HG03060 (cell line): ENCODE measurements around the gene RUFY2.
"Not testable (repeated sequence)": the region's sequence is repeated elsewhere in the genome, so short reads cannot be mapped to it uniquely, and the experiment has no call there.

Source experiments
- ATAC-seq: cut with Tn5 transposase; IDR thresholded peaks from one replicate; pipeline ENCODE4 v1.9.1; 2021; ENCODE audit warnings: low read depth, moderate number of reproducible peaks; ENCODE audit not compliant: unreplicated experiment

Gene RUFY2

GRCh38 chr10:68327889-68328786 lies 78.9 kb downstream of the RUFY2 start:
- ATAC-seq = no peak

GRCh38 chr10:68324396-68324795 lies 82.7 kb downstream of the RUFY2 start:
- ATAC-seq = not testable (repeated sequence)

GRCh38 chr10:68318331-68319059 lies 88.6 kb downstream of the RUFY2 start:
- ATAC-seq = no peak

- no peak for ATAC-seq
These were observed 91.5 kb downstream of the RUFY2 start for GRCh38 chr10:68315582-68315981.

GRCh38 chr10:68314930-68315329 lies 92.1 kb downstream of the RUFY2 start:
- not testable (repeated sequence) for ATAC-seq

GRCh38 chr10:68310531-68310930 lies 96.5 kb downstream of the RUFY2 start:
- ATAC-seq = no peak

GRCh38 chr10:68305854-68306253 lies 101.2 kb downstream of the RUFY2 start:
- no peak for ATAC-seq

DNA sequence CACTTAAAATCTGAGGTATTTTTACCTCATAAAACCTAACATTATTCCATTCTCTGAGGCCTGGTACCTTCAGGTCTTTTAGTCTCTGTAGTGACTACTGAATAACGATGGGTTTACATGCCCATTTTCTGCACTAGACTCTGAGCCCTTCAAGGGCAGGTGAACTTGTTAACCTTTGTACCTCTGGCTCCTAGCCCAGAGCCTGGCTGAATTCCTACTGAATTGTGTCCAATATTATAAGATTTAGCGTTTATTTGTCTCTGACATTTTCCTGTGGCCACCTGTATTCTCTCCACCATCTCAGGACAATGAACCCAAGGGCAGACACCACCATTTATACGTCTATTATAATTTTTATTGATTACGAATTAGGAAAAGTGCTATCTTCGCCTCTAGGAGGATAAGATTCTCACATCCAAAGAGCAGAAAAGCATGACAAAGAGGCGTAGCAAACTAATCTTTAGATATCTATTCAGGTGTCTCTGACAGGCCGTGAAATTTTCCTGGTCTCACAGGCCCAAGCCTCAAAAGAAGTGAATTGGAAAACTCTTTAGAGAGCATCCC lies 103.1 kb downstream of the RUFY2 start:
- no peak for ATAC-seq

- no peak for ATAC-seq
These were observed 104.2 kb downstream of the RUFY2 start for GRCh38 chr10:68302871-68303270.

GRCh38 chr10:68302503-68302823 lies 104.6 kb downstream of the RUFY2 start:
- ATAC-seq = no peak

GRCh38 chr10:68301790-68302502 lies 105.1 kb downstream of the RUFY2 start:
- ATAC-seq = no peak

- no peak for ATAC-seq
These were observed 105.8 kb downstream of the RUFY2 start for GRCh38 chr10:68301301-68301700.

- no peak for ATAC-seq
These were observed 110.0 kb downstream of the RUFY2 start for GRCh38 chr10:68296843-68297663.
